Stimulated activated CD4-positive, alpha-beta T cell treated with anti-CD3 and anti-CD28 coated beads, Interleukin-12 subunit alpha, Interleukin-12 subunit beta, amount 100 ng/mL, for 24 hours (primary cell): ENCODE data around the gene RNU4-1.

Source experiments
- DNase-seq, 2 experiments: peaks; one replicate each; pipeline ENCODE4 v3.0.0-alpha.2; 2020; ENCODE audit warnings: low read depth in 2 of 2

The RNU4-1 gene

DNA sequence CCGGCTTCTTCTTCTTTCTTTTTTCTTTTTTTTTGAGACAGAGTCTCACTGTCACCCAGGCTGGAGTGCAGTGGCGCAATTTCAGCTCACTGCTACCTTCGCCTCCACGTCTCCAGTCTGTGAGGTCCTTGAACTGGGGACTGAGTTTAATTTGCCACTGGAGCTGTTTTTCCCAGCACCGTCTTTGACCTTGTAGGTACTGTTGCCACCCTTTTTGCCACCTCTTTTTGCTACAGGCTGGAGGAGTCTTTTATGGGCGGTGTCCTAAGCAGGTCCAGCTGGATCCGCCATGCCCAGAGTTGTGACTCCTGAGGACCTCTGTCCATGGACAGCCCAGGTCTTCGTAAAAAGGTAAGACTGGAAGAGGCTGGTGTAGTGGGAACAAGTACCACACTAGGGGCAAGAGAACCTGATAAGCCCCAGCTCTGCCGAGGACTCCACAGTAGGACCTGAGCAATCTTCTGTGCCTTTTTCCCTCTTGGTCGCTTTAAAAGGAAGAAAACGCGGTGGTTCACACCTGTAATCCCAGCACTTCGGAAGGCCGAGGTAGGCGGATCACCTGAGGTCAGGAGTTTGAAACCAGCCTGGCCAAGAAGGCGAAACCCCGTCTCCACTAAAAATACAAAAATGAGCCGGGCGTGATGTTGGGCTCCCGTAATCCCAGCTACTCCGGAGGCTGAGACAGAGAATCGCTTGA is 2.3 kb downstream of the RNU4-1 start:
- peak in 1 of 2 experiments; percentile 31 for DNase-seq

DNA sequence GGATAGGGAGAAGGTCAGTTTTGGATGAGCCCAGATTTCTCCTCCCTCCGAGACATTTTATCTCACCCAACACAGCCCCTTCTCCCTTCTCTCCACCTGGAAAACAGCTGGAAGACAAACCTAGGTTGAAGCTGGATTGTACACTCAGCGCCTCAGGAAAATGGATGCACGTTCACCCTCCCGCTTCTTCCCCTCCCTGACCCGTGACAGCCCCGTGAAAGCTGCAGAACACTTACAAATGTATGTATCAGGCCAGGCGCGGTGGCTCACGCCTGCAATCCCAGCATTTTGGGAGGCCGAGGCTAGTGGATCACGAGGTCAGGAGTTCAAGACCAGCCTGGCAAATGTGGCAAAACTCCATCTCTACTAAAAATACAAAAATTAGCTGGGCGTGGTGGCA is 5.5 kb downstream of the RNU4-1 start:
- no peak for DNase-seq

DNA sequence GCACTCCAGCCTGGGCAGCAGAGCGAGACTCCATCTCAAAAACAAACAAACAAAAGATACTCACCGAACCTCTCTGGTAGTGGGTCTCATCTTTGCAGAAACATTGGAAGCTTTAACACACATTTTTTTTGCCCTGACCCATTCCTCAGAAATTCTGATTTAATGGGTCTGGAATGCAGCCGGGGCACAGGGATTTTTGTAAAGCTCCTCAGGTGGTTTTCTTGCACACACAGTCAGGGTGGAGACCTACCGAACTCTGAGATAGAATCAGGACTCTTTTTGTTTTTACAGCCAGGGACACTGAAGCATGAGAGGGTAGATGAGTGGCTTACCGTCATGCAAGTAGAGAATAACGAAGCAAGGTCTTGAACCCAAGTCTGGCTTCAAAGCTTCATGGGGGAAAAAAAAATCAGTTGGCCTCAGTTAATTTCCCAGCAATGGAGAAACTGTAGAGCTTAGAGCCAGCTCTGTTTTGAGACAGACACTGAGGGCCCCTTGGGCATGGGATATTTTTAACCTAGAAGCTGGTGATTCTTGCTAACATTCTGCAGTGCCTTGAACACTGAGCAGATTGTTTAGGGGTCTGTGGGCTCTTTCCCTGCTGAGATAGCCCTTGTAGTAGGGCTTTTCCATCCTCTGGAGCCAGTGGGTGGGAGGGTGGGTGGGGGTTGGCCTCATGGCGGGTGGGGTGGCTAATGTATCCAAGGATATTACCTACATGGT is 6.1 kb downstream of the RNU4-1 start:
- no peak for DNase-seq

DNA sequence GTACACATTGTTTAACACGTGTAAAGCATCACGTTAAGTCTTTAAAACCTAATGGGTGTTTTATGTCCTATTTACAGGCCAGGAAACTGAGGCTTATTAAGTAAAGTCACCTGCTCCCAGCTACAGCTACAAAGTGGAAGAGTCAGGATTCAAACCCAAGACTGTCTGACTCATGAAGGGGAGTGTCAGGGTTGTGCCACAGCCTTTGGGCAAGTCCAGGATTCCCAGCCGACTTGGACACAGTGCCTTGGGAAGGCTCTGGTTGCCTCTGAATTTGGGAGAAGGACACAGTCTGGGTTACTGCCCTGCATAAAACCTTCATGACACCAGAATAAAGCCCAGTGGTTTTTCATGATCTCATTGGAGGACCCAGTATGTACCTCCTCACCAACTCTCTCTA is 8.7 kb downstream of the RNU4-1 start:
- no peak for DNase-seq

DNA sequence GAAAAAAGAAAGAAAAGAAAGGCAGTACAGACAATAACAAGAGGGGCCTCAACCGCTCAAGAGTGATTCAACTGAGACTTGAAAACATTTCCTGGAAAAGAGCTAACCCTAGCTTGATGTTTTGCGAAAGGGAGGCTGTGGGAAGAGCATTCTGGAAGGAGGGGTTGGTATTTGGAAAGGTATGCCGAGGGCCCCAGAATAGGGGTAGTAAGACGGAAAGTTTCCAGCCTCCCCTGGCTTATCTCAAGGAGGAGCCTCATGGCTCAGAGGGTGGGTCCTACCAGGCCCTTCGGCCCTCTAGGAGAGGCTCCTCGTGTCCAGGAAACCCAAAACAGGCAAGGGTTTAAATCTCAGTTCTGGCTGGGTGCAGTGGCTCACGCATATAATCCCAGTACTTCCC is 9.7 kb downstream of the RNU4-1 start:
- DNase-seq, result no peak

DNA sequence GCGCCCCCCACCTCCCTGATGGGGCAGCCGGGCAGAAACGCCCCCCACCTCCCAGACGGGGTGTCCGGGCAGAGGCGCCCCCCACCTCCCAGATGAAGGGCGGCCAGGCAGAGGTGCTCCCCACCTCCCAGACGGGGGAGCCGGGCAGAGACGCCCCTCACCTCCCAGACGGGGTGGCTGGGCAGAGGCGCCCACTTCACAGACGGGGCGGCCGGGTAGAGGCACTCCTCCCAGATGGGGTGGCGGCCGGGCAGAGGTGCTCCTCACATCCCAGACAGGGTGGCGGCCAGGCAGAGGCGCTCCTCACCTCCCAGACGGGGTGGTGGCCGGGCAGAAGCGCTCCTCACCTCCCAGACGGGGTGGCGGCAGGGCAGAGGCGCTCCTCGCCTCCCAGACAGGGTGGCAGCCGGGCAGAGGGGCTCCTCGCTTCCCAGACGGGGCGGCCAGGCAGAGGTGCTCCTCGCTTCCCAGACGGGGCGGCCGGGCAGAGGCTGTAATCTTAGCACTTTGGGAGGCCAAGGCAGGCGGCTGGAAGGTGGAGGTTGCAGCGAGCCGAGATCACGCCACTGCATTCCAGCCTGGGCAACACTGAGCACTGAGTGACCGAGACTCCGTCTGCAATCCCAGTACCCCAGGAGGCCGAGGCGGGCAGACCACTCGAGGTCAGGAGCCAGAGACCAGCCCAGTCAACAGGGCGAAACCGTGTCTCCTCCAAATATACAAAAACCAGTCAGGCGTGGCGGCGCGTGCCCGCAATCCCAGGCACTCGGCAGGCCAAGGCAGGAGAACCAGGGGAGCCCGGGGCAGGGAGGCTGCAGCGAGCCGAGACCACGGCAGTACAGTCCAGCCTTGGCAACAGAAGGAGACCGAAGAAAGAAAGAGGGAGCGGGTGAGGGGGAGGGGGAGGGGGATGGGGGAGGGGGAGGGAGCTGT is 14.6 kb downstream of the RNU4-1 start:
- DNase-seq, result no peak

DNA sequence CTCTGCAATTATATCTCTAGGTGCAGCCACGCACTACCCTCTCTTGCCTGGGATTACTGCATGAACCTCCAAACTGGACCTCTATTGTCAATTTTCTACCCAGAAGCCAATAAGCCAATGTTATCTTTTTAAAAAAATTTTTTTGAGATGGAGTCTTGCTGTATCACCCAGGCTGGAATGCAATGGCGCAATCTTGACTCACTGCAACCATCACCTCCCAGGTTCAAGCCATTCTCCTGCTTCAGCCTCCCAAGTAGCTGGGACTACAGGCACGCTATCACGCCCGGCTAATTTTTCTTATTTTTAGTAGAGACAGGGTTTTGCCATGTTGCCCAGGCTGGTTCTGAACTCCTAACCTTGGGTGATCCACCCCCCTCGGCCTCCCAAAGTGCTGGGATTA is 16.3 kb downstream of the RNU4-1 start:
- DNase-seq, result no peak

DNA sequence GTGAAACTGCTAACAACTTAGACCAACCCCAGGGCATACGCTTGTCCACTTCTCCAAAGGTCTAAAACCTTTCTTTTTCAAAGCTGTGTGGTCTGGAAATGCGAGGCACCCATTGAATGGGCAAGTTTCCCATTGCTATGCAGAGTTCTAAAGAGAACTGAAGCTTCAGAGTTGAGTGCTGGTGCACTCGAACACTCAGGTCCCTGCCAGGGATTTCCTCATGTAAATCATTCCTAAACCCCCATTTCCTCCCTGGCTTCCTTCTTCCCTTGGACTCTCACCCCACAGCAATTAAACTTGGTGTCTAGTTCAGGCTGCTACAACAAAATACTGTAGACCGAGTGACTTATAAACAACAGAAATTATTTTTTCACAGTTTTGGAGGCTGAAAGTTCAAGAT is 25.3 kb downstream of the RNU4-1 start:
- DNase-seq, result no peak

DNA sequence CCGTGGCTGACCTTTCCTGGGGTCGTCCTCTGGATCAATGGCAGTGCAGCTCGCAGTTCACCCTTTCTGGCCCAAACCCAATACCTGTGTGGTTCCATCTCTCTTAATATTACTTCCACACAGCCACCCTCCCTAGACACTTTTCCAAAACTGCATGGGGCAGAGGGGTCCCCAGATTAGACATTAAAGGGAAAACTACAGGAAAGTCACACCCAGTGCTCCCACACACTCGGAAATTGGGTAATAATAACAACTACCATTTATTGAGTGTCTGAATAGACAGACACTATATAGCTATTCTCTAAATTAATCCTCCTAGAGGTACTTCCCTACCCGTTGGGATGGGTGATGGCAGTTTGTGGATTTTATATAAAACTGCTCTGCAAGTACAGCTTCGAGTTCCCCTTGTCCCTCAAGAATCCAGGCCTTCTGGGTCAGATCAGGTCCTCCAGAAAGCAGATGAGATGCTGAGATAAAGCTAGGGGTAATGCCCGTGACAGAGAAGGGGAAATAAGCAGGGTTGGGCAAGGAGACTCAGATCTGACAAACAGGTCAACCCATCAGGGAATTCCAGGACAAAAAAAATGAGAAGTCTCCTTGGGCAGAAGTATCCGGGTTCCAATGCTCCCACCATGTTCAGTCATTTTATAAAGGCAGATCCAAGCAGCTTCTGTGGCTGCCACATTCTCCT is 26.7 kb downstream of the RNU4-1 start:
- no peak for DNase-seq

DNA sequence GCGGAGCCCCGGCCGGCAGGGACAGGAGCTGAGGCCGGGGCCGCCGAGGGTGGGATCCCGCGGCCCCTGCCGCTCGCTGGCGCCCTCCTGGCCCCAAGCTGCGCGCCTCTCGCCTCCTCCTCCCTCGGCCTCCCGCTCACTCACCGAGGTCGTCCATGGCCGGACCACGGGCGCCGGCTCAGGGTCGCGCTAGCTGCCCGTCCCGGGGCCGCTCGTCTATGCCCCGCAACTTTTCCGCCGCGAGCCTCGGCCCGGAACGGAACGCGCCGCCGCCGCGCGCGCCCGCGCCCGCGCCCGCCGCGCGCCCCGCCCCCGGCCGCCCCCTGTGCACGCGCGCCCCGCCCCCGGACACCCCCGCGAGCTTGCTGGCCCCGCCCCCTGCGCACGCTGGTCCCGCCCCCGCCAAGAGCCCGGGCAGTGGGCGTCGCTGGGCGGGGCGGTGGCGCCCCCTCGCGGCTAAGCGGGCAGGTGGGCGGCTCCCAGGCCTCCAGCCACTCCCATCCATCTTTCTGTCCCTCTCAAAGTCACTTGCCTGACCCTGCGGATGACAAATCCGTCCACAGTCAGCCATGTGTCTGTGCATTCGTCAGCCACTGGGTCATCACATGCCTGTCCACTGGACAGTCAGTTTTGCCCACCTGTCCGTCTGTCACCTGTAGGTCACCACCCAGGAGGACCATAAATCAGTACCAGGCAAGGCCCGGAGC is 27.4 kb downstream of the RNU4-1 start, which contains the start of gene PXN:
Gene PXN, minus strand, starts transcription at position 258 of the 707 bp plus-strand sequence. Its CDS starts 101 bp downstream, at position 157.
- peak; percentile 80 to 83 for DNase-seq

DNA sequence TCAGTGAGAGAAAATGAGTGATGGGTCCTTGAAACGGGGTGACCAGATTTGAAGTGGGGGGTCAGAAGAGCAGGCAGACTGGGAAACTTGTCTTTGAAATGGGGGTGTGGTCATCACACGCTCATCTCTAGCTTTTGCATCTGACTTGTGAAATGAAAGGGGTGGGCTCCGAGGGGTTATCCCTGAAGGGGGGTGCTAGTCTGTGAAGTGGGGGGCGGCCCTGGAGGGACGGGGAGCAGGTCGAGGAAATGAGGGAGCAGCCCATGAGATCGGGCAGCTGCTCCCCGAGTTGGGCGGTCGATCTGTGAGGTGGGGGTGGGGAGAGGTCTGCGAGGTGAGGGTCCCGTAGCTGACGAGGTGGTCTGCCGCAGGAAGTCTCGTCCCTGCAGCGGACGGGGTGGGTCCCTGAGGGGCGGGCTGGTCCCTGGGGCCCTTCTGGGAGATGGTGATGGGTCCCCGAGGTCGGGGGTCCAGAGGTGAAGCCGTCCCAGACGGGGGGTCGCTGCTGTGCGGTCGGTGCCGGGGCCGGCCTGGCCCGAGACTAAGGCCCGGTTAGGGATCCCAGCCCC is 28.0 kb downstream of the RNU4-1 start:
- no peak for DNase-seq

DNA sequence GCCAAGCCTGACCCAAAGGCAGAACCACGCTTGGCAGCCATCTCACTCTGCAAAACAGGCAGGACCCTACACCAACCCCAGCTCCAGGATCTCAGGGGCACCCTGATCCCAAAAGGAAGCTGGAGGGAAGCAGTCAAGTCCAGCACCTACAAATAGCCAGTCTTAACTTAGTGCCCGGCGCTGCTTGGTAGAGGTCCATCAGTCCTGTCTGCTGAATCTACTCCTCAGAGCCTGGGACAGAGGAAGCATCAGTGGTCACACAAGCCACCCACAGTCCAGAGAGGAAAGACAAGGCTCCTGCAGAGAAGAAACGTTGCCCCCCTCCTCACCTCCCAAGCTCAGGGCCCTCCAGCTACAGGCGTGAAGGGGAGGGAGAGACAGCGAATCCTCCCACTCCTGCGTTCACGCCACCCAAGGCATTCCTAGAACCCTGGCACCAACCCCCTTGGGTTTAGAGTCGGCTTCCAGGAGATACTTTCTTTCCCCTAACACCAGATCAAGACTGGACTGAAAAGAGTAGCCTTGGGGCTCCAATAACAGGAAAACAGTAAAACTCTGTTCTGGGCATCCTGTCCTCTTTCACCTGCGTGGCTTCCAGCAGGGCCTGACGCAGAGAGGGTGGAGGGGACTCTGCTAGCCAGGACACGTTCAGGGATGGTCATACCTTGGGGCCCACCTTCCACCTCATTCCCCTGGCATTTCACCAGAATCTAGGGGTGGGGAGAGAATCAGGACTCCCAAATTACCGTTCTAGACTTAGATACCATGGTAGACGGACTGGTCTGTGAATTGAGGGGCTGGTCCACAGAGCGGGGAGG is 28.7 kb downstream of the RNU4-1 start:
- DNase-seq, result no peak

DNA sequence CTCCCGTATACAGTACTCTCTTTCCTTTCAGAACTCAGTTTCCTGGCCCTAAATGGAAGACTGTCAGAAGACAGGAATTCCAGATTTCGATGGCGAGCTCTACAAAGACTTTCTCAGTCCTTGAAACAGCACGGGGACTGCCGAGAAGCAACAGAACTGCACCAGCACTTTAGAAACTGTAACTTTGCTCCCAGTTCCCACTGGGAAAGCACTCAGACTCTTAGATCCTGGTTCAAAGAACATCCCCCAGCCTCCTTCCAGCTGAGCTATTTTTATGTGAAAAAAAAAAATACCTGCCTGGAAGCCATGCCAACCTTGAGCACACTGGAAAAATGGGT is 29.3 kb downstream of the RNU4-1 start:
- DNase-seq, result no peak

DNA sequence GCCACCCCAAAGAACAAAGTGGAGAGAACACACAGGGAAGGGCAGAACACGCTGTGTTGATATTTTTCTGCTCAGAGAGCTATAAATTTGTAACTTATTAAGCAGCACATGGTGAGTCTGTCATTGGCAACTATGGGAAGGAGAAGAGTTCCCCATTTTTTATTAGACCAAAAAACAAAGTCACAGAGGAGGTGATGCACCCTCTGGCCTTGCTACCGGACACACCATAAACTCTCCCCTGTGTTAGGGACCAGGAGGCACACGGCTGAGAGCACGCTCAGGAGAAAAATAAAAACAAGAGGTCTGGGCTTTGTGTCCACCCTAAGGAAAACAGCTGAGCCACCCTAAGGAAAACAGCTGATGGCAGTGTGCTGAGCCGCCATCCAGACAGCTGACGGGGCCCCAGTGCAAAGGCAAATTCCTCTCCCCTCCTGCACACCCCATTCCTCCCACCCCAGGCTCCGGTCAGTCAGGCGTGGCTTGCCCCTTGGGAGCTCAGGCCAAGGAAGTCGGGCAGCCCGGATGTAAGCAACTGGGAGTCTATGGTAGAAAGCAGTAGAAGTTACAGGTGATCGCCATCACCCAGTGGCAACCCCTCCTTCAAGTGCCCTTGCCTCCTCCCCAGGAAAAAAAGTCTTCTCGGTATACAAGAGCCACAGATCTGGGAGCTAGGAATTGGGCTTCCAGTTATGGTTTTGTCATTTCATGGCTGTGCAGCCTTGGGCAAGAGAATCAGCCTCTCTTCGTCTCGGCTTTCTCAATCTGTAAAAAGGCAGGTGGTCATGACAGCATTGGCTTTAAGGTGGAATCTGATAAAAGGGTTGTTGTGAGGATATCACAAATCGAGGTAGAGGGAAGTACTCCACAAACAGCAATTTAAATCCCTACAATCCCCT is 29.9 kb downstream of the RNU4-1 start:
- DNase-seq, result no peak

DNA sequence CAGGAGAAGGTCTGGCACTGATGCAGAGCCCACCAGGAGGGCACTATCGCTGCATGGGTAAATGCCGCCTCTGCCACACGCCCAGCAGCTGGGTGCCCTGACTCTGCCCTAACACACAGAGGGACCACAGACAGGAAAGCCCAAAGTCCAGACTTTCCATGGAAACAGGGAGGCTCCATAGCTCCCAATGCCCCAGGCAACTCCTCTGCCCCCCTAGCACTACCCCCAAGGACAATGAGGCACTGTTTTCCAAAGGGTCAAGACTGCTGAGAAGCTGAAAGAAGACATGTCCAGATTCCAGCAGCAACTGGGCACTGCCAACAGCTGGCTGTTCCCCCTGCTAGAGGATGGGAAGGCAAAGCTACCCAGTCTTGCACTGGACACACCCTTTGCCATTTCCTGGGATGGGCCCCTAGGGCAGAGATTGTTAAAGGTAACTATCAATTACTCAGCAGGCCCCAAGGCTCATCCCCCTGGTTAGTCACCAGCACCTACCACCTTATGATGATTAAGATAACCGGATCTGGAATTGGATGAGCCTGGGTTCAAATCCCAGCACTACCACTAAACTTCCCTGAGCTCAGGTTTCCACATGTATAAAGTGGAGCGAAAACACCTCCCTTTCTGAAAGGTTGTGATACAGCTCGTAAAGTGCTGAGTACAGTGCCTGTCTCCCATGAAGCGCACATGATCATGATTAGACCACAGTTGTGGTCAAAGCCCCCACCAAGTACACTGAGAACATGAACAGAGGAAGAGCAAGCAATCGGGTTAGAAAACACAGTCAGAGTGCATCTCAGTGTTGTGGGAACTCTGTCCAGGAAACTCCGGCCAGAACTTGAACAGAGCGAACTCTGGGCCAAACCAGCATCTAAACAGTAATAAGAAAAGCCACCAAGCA is 30.8 kb downstream of the RNU4-1 start:
- DNase-seq, result no peak

DNA sequence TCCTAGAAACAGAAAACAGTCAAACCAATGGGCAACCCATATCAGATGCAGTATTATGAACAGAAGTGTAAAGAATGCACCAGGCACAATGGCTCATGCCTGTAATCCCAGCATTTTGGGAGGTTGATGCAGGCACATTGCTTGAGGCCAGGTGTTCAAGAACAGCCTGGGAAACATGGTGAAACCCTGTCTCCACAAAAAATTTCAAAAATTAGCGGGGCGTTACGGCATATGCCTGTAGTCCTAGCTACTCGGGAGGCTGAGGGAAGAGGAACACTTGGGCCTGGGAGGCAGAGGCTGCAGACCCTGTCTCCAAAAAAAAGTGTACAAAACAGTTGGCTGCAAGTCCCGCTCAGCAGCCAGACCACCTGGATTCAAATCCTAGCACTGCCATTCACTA is 32.4 kb downstream of the RNU4-1 start:
- DNase-seq, result no peak

DNA sequence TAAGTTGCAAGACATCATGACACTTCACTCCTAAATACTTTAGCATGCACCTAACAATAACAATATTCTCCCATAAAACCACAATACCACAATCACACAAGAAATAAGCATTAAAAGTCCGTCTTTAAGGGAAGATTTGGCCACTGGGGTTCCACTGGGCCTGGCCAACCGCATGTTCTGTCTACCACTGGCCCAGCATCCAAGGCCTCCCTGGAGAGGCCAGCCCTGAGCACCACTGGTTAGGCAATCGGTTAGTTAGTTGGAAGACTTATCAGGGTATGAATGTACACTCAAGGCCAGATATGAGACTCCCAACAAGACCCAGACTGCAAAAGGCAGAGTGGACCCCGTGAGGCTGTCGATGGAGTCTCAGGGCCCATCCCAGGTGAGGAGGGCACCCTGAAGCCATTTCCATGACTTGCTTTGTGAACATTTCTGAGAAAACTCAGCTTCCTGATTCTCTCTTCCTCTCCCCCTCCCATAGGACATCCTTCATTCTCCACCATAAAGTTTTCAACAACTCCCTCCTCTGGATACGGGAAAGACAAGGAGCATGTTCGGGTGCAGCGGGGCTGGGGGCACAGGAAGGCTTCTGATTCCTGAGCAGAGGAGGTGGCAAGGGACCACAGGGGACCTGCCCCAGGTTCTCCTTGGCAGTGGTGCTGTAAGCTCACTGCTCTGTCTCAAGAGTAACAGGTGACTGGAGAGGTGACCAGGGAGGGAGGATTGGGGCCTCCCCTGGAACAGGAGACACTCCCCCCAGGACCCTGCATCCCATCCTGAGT is 33.4 kb downstream of the RNU4-1 start:
- DNase-seq, result no peak
